Esophagus squamous epithelium (tissue), 5 donors: ENCODE results near the gene ZNF579. TPM values are rescaled to one million over a fixed set of nuclear protein-coding genes. Genes with fewer than 3 reads are reported as not detected.

Experiments used
- DNase-seq: peaks from one replicate; lab custom pipeline; 2025; lab: John Stamatoyannopoulos, UW
- H3K27ac ChIP-seq, 4 donors: fragments of 200-600 bp; sonication (generic); one replicate each; pipeline ENCODE4 v1.5.1; 2016 to 2019; ENCODE audit warnings: mild to moderate bottlenecking in 1 of 4
- H3K27me3 ChIP-seq, 4 donors: fragments of 200-600 bp; sonication (generic); 1 replicate in 3 of 4; 2 replicates in 1 of 4; pipeline versions ENCODE4 v1.5.1 to v1.6.0; 2017 to 2021; ENCODE audit warnings: antibody characterized with exemption in 1 of 4
- H3K36me3 ChIP-seq, 3 donors: fragments of 200-600 bp; sonication (generic); one replicate each; pipeline ENCODE4 v1.5.1; 2016 to 2019
- H3K4me1 ChIP-seq, 3 donors: fragments of 200-600 bp; sonication (generic); one replicate each; pipeline ENCODE4 v1.5.1; 2017 to 2019
- H3K4me3 ChIP-seq, 4 donors: fragments of 200-600 bp; sonication (generic); 1 replicate in 3 of 4; 2 replicates in 1 of 4; pipeline ENCODE4 v1.5.1; 2016 to 2019; ENCODE audit warnings: mild to moderate bottlenecking in 2 of 4, moderate library complexity in 1 of 4
- H3K9me3 ChIP-seq, 3 donors: fragments of 200-600 bp; sonication (generic); one replicate each; pipeline ENCODE4 v1.5.1; 2016 to 2019
- POLR2A ChIP-seq, 4 donors: fragments of 450-650 bp; IDR thresholded peaks; one replicate each; pipeline ENCODE4 v1.6.1; 2017; ENCODE audit warnings: antibody characterized with exemption in 4 of 4, mild to moderate bottlenecking in 4 of 4, moderate library complexity in 3 of 4
- WGBS, 2 donors: methylation state at CpG; one replicate each; pipeline ENCODE4 v1.1.5; 2018; 5-methylcytosine and 5-hydroxymethylcytosine counted together
- intact Hi-C: fragments of 100-400 bp; cut with DNase I; formaldehyde crosslinking; loops from one replicate; pipeline ENCODE4 v1.15.0; 2022
- total RNA-seq, 4 donors: library from RNA; depleted of rRNA; stranded (reverse); fragments of >200 nt; gene quantifications; one replicate each; pipeline ENCODE4 v1.1.0, GENCODE V29; 2016
- TF ChIP-seq, protein P1 (sequence below), 6 experiments: fragments of 450-650 bp in 4 of 6; fragments of 200-600 bp in 2 of 6; sonication (generic) in 2 of 6; IDR thresholded peaks; one replicate each; pipeline ENCODE4 v1.5.1; 2016 to 2019; ENCODE audit warnings: antibody characterized with exemption in 6 of 6, mild to moderate bottlenecking in 4 of 6, moderate library complexity in 4 of 6
- donor health status: DM: yes; HTN: yes; CAD: no.

Gene ZNF579
- total RNA-seq, 4 donors from 2014 or later = 0.75 to 3.0 (median 2.2) TPM

DNA sequence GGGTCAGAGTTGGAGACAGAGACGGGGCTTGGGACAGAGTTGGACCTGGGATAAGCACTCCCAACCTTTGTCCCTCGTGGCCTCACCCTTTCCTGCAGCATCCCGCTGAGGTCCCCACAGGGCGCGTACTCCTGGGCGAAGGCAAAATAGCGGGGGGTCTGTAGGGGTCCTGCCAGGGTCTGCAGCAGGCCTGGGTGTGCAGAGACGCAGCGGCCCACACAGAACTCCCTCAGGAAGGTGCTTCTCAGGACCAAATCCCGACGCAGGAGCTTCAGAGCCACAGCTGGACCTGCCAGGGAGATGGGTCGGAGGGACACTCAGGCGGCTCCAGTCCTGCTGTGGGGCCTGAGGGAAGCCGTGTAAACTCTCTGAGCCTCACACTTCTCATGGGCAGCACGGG lies 36.6 kb downstream of the ZNF579 start:
- peaks cover 0 to 47% (median 0%) of the 10 kb centered on the region in 4 donors for H3K27me3 ChIP-seq
- TF ChIP-seq, protein P1, sequence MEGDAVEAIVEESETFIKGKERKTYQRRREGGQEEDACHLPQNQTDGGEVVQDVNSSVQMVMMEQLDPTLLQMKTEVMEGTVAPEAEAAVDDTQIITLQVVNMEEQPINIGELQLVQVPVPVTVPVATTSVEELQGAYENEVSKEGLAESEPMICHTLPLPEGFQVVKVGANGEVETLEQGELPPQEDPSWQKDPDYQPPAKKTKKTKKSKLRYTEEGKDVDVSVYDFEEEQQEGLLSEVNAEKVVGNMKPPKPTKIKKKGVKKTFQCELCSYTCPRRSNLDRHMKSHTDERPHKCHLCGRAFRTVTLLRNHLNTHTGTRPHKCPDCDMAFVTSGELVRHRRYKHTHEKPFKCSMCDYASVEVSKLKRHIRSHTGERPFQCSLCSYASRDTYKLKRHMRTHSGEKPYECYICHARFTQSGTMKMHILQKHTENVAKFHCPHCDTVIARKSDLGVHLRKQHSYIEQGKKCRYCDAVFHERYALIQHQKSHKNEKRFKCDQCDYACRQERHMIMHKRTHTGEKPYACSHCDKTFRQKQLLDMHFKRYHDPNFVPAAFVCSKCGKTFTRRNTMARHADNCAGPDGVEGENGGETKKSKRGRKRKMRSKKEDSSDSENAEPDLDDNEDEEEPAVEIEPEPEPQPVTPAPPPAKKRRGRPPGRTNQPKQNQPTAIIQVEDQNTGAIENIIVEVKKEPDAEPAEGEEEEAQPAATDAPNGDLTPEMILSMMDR (IDR thresholded peaks at IDR 0.05) = no peak
- no peak for TF ChIP-seq POLR2A (IDR thresholded peaks at IDR 0.05)
- 75 to 82% methylated on average over 5 to 9 of the region's 15 CpGs for WGBS, 2 donors
- DNase-seq = no peak
- no peak overlapping the region for H3K27ac ChIP-seq
- H3K4me3 ChIP-seq = no peak overlapping the region
- no peaks in the 10 kb centered on the region for H3K9me3 ChIP-seq
- no peaks in the 10 kb centered on the region for H3K36me3 ChIP-seq
- peaks cover 0 to 26% (median 13%) of the 10 kb centered on the region in 3 donors for H3K4me1 ChIP-seq
- intact Hi-C loops = no loop called here

DNA sequence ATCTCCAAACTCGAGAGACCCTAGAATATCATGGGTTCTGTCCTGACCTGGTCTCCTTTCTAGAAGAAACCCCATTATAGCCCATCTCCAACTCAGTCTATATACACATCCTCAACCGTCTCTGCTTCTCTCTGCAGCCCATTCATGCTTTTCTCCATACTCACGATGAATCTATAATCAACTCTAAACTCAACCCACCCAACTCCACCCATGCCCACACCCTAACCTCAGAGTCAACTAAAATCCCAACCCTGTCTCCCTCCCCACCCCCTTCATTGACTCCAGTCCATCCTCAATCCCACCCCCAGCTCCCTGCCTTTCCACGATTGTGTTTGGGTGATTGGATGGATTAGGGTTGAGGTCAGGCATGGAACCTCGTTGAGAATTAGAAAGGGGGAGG lies 37.1 kb downstream of the ZNF579 start:
- Histone ChIP-seq H3K27ac (no peak overlapping the region), H3K4me3 (no peak overlapping the region), H3K36me3 (no peaks in the 10 kb centered on the region), H3K4me1 (peaks cover 0 to 26% (median 13%) of the 10 kb centered on the region in 3 donors), H3K27me3 (peaks cover 0 to 45% (median 0%) of the 10 kb centered on the region in 4 donors), H3K9me3 (no peaks in the 10 kb centered on the region)
- intact Hi-C loops = no loop called here
- TF ChIP-seq, protein P1 (IDR thresholded peaks at IDR 0.05) = no peak
- TF ChIP-seq POLR2A (IDR thresholded peaks at IDR 0.05) = no peak
- 44 to 71% methylated on average over 4 to 5 of the region's 5 CpGs for WGBS, 2 donors
- DNase-seq = no peak

- no peak overlapping the region for H3K27ac ChIP-seq
- H3K4me1 ChIP-seq = peaks cover 0 to 18% (median 11%) of the 10 kb centered on the region in 3 donors
- H3K9me3 ChIP-seq = no peaks in the 10 kb centered on the region
- DNase-seq = no peak
- H3K27me3 ChIP-seq = peaks cover 0 to 38% (median 0%) of the 10 kb centered on the region in 4 donors
- intact Hi-C loops = no loop called here
- no peaks in the 10 kb centered on the region for H3K36me3 ChIP-seq
- WGBS, 2 donors = 85 to 88% methylated on average over 7 of the region's 7 CpGs
- no peak overlapping the region for H3K4me3 ChIP-seq
- no peak for TF ChIP-seq POLR2A (IDR thresholded peaks at IDR 0.05)
- TF ChIP-seq, protein P1 (IDR thresholded peaks at IDR 0.05) = no peak
Measured at GRCh38 chr19:55542292-55542855, 38.3 kb downstream of the ZNF579 start.

- intact Hi-C loops = no loop called here
- WGBS, 2 donors = 69 to 74% methylated on average over 14 to 16 of the region's 19 CpGs
Measured at GRCh38 chr19:55541091-55541490, 39.6 kb downstream of the ZNF579 start.

GRCh38 chr19:55540619-55541018 lies 40.0 kb downstream of the ZNF579 start:
- intact Hi-C loops = no loop called here
- Histone ChIP-seq H3K9me3 (no peaks in the 10 kb centered on the region), H3K27ac (no peak overlapping the region), H3K27me3 (peaks cover 0 to 27% (median 0%) of the 10 kb centered on the region in 4 donors), H3K4me3 (no peak overlapping the region), H3K36me3 (no peaks in the 10 kb centered on the region), H3K4me1 (peaks cover 0 to under 1% (median 0%) of the 10 kb centered on the region in 3 donors)
- no peak for DNase-seq
- no peak for TF ChIP-seq POLR2A (IDR thresholded peaks at IDR 0.05)
- TF ChIP-seq, protein P1 (IDR thresholded peaks at IDR 0.05) = no peak
- WGBS, 2 donors = 42 to 54% methylated on average over 9 to 10 of the region's 10 CpGs

More at GRCh38 chr19:55541091-55541490, 39.6 kb downstream of the ZNF579 start:
- Histone ChIP-seq H3K27ac (no peak overlapping the region), H3K9me3 (no peaks in the 10 kb centered on the region), H3K36me3 (no peaks in the 10 kb centered on the region), H3K4me3 (no peak overlapping the region), H3K4me1 (peaks cover 0 to 5% (median 0%) of the 10 kb centered on the region in 3 donors), H3K27me3 (peaks cover 0 to 30% (median 0%) of the 10 kb centered on the region in 4 donors)
- DNase-seq = no peak
- TF ChIP-seq POLR2A (IDR thresholded peaks at IDR 0.05) = no peak
- TF ChIP-seq, protein P1 (IDR thresholded peaks at IDR 0.05) = no peak
